GM12864 (cell line): ENCODE results near the gene ITPR1.
"Not testable (repeated sequence)": the region's sequence is repeated elsewhere in the genome, so short reads cannot be mapped to it uniquely, and the experiment has no call there.

ENCODE experiments used
- DNase-seq: peaks from one replicate; pipeline ENCODE4 v3.0.0-alpha.2; 2011; ENCODE audit warnings: low read depth
- H3K4me3 ChIP-seq: 2 replicates; pipeline ENCODE4 v1.5.1; 2011; ENCODE audit warnings: mild to moderate bottlenecking, low read depth, low read length, control low read depth
- CTCF ChIP-seq: IDR thresholded peaks from 2 replicates; pipeline ENCODE4 v1.5.1; 2011; ENCODE audit warnings: low read depth, mild to moderate bottlenecking, moderate library complexity, low read length, control low read depth, inconsistent platforms; ENCODE audit errors: missing control alignments

Gene ITPR1

DNA sequence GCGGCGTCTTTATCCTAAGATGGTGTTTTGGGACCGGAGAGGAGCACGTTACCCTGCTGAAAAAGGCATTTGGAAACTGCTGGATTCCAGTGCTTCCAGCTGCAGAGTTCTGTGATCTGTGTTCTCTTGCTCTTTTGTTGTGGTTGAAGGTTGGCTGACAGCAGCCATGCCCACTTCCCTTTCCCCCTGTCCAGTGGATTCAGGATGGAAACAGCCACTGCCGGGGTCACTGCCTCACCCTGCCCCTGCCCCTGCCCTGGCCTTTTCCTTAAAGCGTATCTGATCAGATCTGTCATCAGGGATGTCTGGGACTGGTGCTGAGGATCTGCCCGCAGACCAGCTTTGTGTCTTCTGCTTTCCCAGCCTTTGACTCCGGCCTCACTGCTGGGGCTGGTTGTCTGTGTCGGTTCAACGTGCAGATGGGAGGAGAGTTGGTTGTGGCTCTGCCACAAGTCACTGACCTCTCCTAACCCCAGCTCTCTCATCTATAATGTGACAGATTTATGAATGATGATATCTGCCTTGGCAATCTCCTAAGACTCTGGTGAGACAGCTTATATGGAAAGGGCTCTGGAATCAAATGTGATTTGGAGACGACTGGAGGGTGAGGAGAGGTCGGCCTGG, 266.7 kb downstream of the ITPR1 start:
- no peak overlapping the region for H3K4me3 ChIP-seq
- TF ChIP-seq CTCF: no peak
- DNase-seq: no peak

DNA sequence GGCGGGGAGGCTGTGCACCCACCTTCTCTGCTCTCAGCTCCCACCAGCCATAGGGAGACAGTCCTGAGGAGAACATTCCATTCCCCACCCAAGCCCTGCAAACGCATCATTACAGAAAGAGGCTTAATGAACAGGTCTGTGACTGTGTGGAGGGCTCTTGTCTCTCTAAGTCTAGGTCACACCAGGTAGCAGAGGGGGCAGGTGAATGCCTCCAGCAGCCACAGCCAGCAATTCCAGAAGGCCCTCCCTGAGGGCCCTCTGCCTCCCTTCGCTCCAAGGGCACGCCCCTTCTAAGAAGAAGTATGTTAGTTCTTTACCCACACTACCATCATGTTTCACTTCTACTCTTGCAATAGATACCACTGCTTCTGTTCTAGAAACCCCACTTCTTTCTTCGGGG, 268.6 kb downstream of the ITPR1 start:
- TF ChIP-seq CTCF: no peak
- no peak overlapping the region for H3K4me3 ChIP-seq
- DNase-seq: no peak

- DNase-seq, H3K4me3 ChIP-seq: not testable (repeated sequence)
Observed at GRCh38 chr3:4762481-4763230, 269.5 kb downstream of the ITPR1 start.

- no peak overlapping the region for H3K4me3 ChIP-seq
- no peak for TF ChIP-seq CTCF
- DNase-seq: no peak
Observed at GRCh38 chr3:4763604-4764247, 270.6 kb downstream of the ITPR1 start.

GRCh38 chr3:4765212-4765611, 272.1 kb downstream of the ITPR1 start:
- no peak for TF ChIP-seq CTCF
- DNase-seq: no peak
- H3K4me3 ChIP-seq: no peak overlapping the region

DNA sequence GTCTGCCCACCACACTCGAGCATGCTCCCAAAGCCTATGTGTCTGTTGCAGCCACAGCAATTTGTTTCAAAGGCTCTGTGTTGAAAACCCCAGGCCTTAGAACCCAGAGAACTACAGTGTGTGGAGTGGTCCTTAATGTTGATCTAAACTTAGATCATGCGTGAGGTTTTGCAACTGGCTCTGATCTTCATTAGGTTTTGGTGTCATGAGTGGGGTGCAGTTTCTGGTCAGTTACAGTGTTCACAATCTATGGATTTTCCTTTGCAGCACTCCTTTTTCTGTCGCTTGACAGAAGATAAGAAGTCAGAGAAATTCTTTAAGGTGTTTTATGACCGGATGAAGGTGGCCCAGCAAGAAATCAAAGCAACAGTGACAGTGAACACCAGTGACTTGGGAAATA, 273.1 kb downstream of the ITPR1 start:
- no peak for DNase-seq
- no peak for TF ChIP-seq CTCF
- no peak overlapping the region for H3K4me3 ChIP-seq

DNA sequence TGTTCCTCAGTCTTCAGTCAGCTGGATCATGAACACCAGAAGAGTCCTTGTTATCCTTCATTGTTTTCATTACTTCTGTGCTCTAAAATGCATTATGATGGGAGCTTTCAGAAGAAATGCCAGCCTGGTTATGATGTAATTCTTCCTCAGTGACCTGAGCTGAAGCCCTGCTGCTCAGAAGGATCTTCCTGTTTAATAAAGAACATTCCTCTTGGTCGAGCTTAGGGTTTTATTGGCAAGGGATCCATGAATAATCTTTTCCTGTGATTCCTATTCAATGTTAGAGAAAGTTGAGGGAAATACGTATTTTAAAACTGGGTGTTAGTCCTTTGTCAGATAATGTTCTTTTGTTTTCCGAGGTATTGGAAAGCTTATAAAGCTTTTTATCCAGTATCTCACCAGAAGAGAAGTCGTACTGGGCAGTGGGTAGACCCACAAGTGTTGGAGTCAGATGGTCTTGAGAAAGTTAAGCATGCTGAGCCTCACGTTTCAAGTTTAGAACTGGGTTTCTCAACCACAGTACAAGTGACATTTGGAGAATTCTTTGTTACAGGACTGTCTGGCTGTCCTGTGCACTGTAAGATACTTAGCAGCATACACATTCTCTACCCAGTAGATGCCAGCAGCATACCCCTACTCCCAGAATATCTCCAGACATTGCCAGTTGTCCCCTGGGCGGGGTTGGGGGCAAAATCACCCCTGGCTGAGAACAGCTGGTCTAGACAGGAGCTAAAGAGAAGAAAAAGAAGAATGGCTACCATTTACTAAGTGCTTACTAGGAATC, 273.8 kb downstream of the ITPR1 start:
- H3K4me3 ChIP-seq: no peak overlapping the region
- TF ChIP-seq CTCF: no peak
- no peak for DNase-seq
